K562 (cell line): Measurements from ENCODE around the gene PRR29.

Source experiments
- DNMT1 ChIP-seq: fragments of 450-650 bp; IDR thresholded peaks from 2 replicates; pipeline ENCODE4 v1.6.1; 2016; ENCODE audit warnings: antibody characterized with exemption, mild to moderate bottlenecking
- ETS1 ChIP-seq: conservative IDR thresholded peaks from 2 replicates; pipeline ENCODE4 v1.6.1; 2011; ENCODE audit warnings: low read depth, mild to moderate bottlenecking, low read length; ENCODE audit not compliant: control insufficient read depth
- HMG20A ChIP-seq: fragments of 450-650 bp; formaldehyde crosslinking; conservative IDR thresholded peaks from 2 replicates; pipeline ENCODE4 v1.4.0; 2020; ENCODE audit warnings: mild to moderate bottlenecking, mixed read lengths
- ZBTB40 ChIP-seq, 2 experiments: fragments of 450-650 bp in 1 of 2; sonication (generic) in 1 of 2; formaldehyde crosslinking in 1 of 2; IDR thresholded peaks; 2 replicates each; pipeline versions ENCODE4 v1.7.1 to v1.9.0; 2016 to 2022; ENCODE audit warnings: inconsistent platforms in 1 of 2, mild to moderate bottlenecking in 1 of 2, missing genetic modification reagents in 1 of 2
- TF ChIP-seq, protein P1 (sequence below): fragments of 250-450 bp; sonication (Bioruptor Pico); IDR thresholded peaks from 2 replicates; pipeline ENCODE4 v1.5.0; 2021; ENCODE audit warnings: mild to moderate bottlenecking, borderline replicate concordance
- TF ChIP-seq, protein P2 (sequence below), 3 experiments: IDR thresholded peaks in 2 of 3; conservative IDR thresholded peaks in 1 of 3; 2 replicates each; pipeline ENCODE4 v1.5.1; 2011 to 2012; ENCODE audit warnings: low read length in 3 of 3, mild to moderate bottlenecking in 3 of 3, control low read depth in 2 of 3, improper control_type of control experiment in 1 of 3, inconsistent platforms in 1 of 3, low read depth in 1 of 3, mixed read lengths in 1 of 3, moderate library complexity in 1 of 3; ENCODE audit not compliant: insufficient read depth in 2 of 3

GRCh38 chr17:63961355-63962212 lies 36.6 kb upstream of the PRR29 start:
- TF ChIP-seq ZBTB40 (IDR thresholded peaks at IDR 0.05) (no peak), ZBTB40 (CRISPR knock-in tag; IDR thresholded peaks at IDR 0.05) (no peak), HMG20A (CRISPR knock-in tag) (no peak), DNMT1 (no peak), ETS1 (no peak)
- TF ChIP-seq, protein P1, sequence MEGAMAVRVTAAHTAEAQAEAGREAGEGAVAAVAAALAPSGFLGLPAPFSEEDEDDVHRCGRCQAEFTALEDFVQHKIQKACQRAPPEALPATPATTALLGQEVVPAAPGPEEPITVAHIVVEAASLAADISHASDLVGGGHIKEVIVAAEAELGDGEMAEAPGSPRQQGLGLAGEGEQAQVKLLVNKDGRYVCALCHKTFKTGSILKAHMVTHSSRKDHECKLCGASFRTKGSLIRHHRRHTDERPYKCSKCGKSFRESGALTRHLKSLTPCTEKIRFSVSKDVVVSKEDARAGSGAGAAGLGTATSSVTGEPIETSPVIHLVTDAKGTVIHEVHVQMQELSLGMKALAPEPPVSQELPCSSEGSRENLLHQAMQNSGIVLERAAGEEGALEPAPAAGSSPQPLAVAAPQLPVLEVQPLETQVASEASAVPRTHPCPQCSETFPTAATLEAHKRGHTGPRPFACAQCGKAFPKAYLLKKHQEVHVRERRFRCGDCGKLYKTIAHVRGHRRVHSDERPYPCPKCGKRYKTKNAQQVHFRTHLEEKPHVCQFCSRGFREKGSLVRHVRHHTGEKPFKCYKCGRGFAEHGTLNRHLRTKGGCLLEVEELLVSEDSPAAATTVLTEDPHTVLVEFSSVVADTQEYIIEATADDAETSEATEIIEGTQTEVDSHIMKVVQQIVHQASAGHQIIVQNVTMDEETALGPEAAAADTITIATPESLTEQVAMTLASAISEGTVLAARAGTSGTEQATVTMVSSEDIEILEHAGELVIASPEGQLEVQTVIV (CRISPR knock-in tag): no peak
- TF ChIP-seq, protein P2, sequence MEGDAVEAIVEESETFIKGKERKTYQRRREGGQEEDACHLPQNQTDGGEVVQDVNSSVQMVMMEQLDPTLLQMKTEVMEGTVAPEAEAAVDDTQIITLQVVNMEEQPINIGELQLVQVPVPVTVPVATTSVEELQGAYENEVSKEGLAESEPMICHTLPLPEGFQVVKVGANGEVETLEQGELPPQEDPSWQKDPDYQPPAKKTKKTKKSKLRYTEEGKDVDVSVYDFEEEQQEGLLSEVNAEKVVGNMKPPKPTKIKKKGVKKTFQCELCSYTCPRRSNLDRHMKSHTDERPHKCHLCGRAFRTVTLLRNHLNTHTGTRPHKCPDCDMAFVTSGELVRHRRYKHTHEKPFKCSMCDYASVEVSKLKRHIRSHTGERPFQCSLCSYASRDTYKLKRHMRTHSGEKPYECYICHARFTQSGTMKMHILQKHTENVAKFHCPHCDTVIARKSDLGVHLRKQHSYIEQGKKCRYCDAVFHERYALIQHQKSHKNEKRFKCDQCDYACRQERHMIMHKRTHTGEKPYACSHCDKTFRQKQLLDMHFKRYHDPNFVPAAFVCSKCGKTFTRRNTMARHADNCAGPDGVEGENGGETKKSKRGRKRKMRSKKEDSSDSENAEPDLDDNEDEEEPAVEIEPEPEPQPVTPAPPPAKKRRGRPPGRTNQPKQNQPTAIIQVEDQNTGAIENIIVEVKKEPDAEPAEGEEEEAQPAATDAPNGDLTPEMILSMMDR (IDR thresholded peaks at IDR 0.05 in 2 of 3, conservative IDR thresholded peaks at IDR 0.05 in 1 of 3; ENCODE audit: insufficient read depth in 2 of 3, low read depth in 1 of 3, low read length in 3 of 3): no peak
